GM23338 (cell line): ENCODE measurements around the gene MAG. TPM values are rescaled to one million over a fixed set of nuclear protein-coding genes. Genes with fewer than 3 reads are reported as not detected.

Experiments used
- ATAC-seq: fragments of 200-7000 bp; cut with Tn5 transposase; 3 replicates; pipeline ENCODE4 v1.9.1; 2020
- DNase-seq: peaks from one replicate; pipeline ENCODE4 v3.0.0-alpha.2; 2015; ENCODE audit warnings: low spot score
- H2AFZ ChIP-seq: fragments of 200-600 bp; sonication (generic); 2 replicates; pipeline ENCODE4 v1.8.0; 2016; ENCODE audit warnings: antibody characterized with exemption, mild to moderate bottlenecking, moderate library complexity
- H3F3A ChIP-seq: fragments of 200-600 bp; sonication (generic); replicated peaks from 2 replicates; pipeline ENCODE4 v1.8.0; 2017; ENCODE audit warnings: antibody characterized with exemption, mixed run types, low read depth
- H3K27ac ChIP-seq: fragments of 200-600 bp; sonication (generic); 2 replicates; pipeline ENCODE4 v1.6.1; 2016; ENCODE audit warnings: low read depth
- H3K27me3 ChIP-seq: fragments of 200-600 bp; sonication (generic); 2 replicates; pipeline ENCODE4 v1.8.0; 2016; ENCODE audit warnings: mild to moderate bottlenecking, mixed run types, moderate library complexity; ENCODE audit not compliant: insufficient read depth
- H3K36me3 ChIP-seq: fragments of 200-600 bp; sonication (generic); 2 replicates; pipeline ENCODE4 v1.8.0; 2016; ENCODE audit warnings: mild to moderate bottlenecking; ENCODE audit not compliant: insufficient read depth
- H3K4me1 ChIP-seq: fragments of 200-600 bp; sonication (generic); 2 replicates; pipeline ENCODE4 v1.8.0; 2016; ENCODE audit warnings: mild to moderate bottlenecking, moderate library complexity; ENCODE audit not compliant: insufficient read depth
- H3K4me2 ChIP-seq: fragments of 200-600 bp; sonication (generic); 2 replicates; pipeline ENCODE4 v1.7.1; 2017; ENCODE audit warnings: mixed run types
- H3K4me3 ChIP-seq: fragments of 200-600 bp; sonication (generic); 2 replicates; pipeline ENCODE4 v1.6.1; 2016; ENCODE audit warnings: mixed run types
- H3K79me2 ChIP-seq: fragments of 200-600 bp; sonication (generic); replicated peaks from 2 replicates; pipeline ENCODE4 v1.8.0; 2017; ENCODE audit warnings: mild to moderate bottlenecking; ENCODE audit not compliant: insufficient read depth
- H3K9me2 ChIP-seq: fragments of 200-600 bp; sonication (generic); 2 replicates; pipeline ENCODE4 v1.8.0; 2017; ENCODE audit not compliant: insufficient read depth
- H4K20me1 ChIP-seq: fragments of 200-600 bp; sonication (generic); replicated peaks from 2 replicates; pipeline ENCODE4 v1.8.0; 2017; ENCODE audit warnings: mild to moderate bottlenecking; ENCODE audit not compliant: insufficient read depth
- H3K27ac Mint-ChIP-seq: 2 replicates; pipeline ENCODE4 v1.8.0; 2020; ENCODE audit warnings: inconsistent platforms, mild to moderate bottlenecking, moderate library complexity, mixed read lengths
- H3K27me3 Mint-ChIP-seq: 3 replicates; pipeline ENCODE4 v1.8.0; 2022; ENCODE audit warnings: low read depth, mild to moderate bottlenecking, moderate library complexity, mixed read lengths, inconsistent platforms; ENCODE audit not compliant: insufficient read depth, poor library complexity
- H3K36me3 Mint-ChIP-seq: 3 replicates; pipeline ENCODE4 v1.8.0; 2021; ENCODE audit warnings: low read depth, mild to moderate bottlenecking, inconsistent platforms, moderate library complexity, mixed read lengths
- H3K4me1 Mint-ChIP-seq: 3 replicates; pipeline ENCODE4 v1.8.0; 2020; ENCODE audit warnings: mild to moderate bottlenecking, inconsistent platforms, mixed read lengths
- H3K4me3 Mint-ChIP-seq: 3 replicates; pipeline ENCODE4 v1.8.0; 2021; ENCODE audit warnings: moderate library complexity, mild to moderate bottlenecking, inconsistent platforms, mixed read lengths
- H3K9me3 Mint-ChIP-seq: 3 replicates; pipeline ENCODE4 v1.8.0; 2020; ENCODE audit warnings: moderate library complexity, mild to moderate bottlenecking, inconsistent platforms, mixed read lengths
- CREB1 ChIP-seq: fragments of 250-450 bp; sonication (Bioruptor Pico); IDR thresholded peaks from 2 replicates; pipeline ENCODE4 v1.5.0; 2020; ENCODE audit warnings: low read depth, mild to moderate bottlenecking, moderate library complexity
- ETS1 ChIP-seq: IDR thresholded peaks from 2 replicates; pipeline ENCODE4 v1.6.1; 2016; ENCODE audit warnings: antibody characterized with exemption
- EZH2phosphoT487 ChIP-seq: fragments of 200-600 bp; sonication (generic); IDR thresholded peaks from one replicate; pipeline ENCODE4 v1.8.1; 2018; ENCODE audit warnings: antibody characterized with exemption; ENCODE audit not compliant: unreplicated experiment
- JUNB ChIP-seq: IDR thresholded peaks from one replicate; pipeline ENCODE4 v1.6.1; 2016; ENCODE audit warnings: antibody characterized with exemption; ENCODE audit not compliant: unreplicated experiment
- NANOG ChIP-seq: IDR thresholded peaks from 2 replicates; pipeline ENCODE4 v1.6.1; 2016; ENCODE audit warnings: antibody characterized with exemption, borderline replicate concordance
- POLR2AphosphoS5 ChIP-seq: IDR thresholded peaks from 2 replicates; pipeline ENCODE4 v1.6.1; 2016; ENCODE audit warnings: antibody characterized with exemption, low read depth
- STAT1 ChIP-seq: IDR thresholded peaks from one replicate; pipeline ENCODE4 v1.6.1; 2016; ENCODE audit warnings: antibody characterized with exemption; ENCODE audit not compliant: unreplicated experiment
- ZNF114 ChIP-seq: fragments of 250-450 bp; sonication (Bioruptor Pico); IDR thresholded peaks from 2 replicates; pipeline ENCODE4 v1.5.0; 2020; ENCODE audit warnings: mild to moderate bottlenecking, moderate library complexity
- ZNF331 ChIP-seq: fragments of 250-450 bp; sonication (Bioruptor Pico); IDR thresholded peaks from 2 replicates; pipeline ENCODE4 v1.5.0; 2020; ENCODE audit warnings: low read depth, mild to moderate bottlenecking, moderate library complexity
- ZNF462 ChIP-seq: fragments of 250-450 bp; sonication (Bioruptor Pico); IDR thresholded peaks from 2 replicates; pipeline ENCODE4 v1.5.0; 2020; ENCODE audit warnings: mild to moderate bottlenecking, moderate library complexity
- polyA plus RNA-seq: library from polyadenylated mRNA; unstranded; fragments of >200 nt; fragmentation: Nextera tagmentation; extraction: Ambion mirVana; gene quantifications from 2 replicates; pipeline ENCODE4 v1.2.1, GENCODE V29; 2016
- total RNA-seq: library from RNA; depleted of rRNA; stranded (reverse); fragments of >200 nt; shearing (Covaris generic); gene quantifications from 2 replicates; pipeline ENCODE4 v1.2.3, GENCODE V29; 2014
- TF ChIP-seq, protein P1 (sequence below): IDR thresholded peaks from one replicate; pipeline ENCODE4 v1.6.1; 2018; ENCODE audit warnings: antibody characterized with exemption; ENCODE audit not compliant: unreplicated experiment

The MAG gene
- total and polyA plus RNA-seq, 2 experiments from 2014 or later = 0.61 to 1.3 TPM

GRCh38 chr19:35293363-35293739, 1.4 kb downstream of the MAG start:
- H4K20me1 ChIP-seq = no peaks in the 10 kb centered on the region
- H3K36me3 ChIP-seq = no peaks in the 10 kb centered on the region
- no peak overlapping the region for H3K27ac ChIP-seq
- peaks cover 12% of the 10 kb centered on the region for H3F3A ChIP-seq
- TF ChIP-seq JUNB (no peak), NANOG (no peak), EZH2phosphoT487 (no peak), ZNF114 (CRISPR knock-in tag) (no peak), CREB1 (no peak), ZNF462 (no peak), STAT1 (no peak), ZNF331 (no peak), ETS1 (no peak), POLR2AphosphoS5 (no peak)
- TF ChIP-seq, protein P1, sequence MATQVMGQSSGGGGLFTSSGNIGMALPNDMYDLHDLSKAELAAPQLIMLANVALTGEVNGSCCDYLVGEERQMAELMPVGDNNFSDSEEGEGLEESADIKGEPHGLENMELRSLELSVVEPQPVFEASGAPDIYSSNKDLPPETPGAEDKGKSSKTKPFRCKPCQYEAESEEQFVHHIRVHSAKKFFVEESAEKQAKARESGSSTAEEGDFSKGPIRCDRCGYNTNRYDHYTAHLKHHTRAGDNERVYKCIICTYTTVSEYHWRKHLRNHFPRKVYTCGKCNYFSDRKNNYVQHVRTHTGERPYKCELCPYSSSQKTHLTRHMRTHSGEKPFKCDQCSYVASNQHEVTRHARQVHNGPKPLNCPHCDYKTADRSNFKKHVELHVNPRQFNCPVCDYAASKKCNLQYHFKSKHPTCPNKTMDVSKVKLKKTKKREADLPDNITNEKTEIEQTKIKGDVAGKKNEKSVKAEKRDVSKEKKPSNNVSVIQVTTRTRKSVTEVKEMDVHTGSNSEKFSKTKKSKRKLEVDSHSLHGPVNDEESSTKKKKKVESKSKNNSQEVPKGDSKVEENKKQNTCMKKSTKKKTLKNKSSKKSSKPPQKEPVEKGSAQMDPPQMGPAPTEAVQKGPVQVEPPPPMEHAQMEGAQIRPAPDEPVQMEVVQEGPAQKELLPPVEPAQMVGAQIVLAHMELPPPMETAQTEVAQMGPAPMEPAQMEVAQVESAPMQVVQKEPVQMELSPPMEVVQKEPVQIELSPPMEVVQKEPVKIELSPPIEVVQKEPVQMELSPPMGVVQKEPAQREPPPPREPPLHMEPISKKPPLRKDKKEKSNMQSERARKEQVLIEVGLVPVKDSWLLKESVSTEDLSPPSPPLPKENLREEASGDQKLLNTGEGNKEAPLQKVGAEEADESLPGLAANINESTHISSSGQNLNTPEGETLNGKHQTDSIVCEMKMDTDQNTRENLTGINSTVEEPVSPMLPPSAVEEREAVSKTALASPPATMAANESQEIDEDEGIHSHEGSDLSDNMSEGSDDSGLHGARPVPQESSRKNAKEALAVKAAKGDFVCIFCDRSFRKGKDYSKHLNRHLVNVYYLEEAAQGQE = no peak
- DNase-seq = no peak
- no peak overlapping the region for H3K4me2 ChIP-seq
- H3K79me2 ChIP-seq = no peaks in the 10 kb centered on the region
- no peaks in the 10 kb centered on the region for H3K27me3 ChIP-seq
- no peaks in the 10 kb centered on the region for H3K36me3 Mint-ChIP-seq
- peak overlapping the region; percentile 74; the same call in 1 of the 2 replicates for H2AFZ ChIP-seq
- no peaks in the 10 kb centered on the region for H3K9me2 ChIP-seq
- H3K9me3 Mint-ChIP-seq = no peaks in the 10 kb centered on the region
- H3K27ac Mint-ChIP-seq = no peak overlapping the region
- H3K4me1 Mint-ChIP-seq = peaks cover 13% of the 10 kb centered on the region
- ATAC-seq = no peak
- H3K4me3 ChIP-seq = no peak overlapping the region
- H3K4me3 Mint-ChIP-seq = no peak overlapping the region
- peaks cover 12% of the 10 kb centered on the region for H3K27me3 Mint-ChIP-seq
- H3K4me1 ChIP-seq = peaks cover 25% of the 10 kb centered on the region
